ENCODE data around the gene TTC39A.
A peak's percentile ranks its signal among the peaks of the same experiment; 100 is the strongest.

TTC39A gene

DNA sequence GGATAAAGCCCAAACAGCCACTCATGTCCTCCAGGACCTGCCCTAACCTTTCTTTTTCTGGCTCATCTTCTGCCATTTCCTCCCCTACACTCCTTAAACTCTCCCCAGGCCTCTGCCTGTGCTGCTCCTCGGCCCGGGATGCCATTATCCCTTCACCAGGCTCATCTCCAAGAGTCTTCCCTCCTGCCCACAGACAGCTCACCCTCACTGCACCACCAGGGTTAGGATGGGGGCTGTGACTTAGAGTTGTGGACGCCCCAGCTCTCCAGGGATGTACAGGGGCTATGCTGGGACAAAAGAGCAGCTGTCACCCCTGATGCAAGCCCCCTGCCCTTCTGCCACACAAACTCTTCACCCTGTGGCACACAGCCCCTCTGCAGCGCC lies 32.0 kb downstream of the TTC39A start:
- no peak for DNase-seq

DNA sequence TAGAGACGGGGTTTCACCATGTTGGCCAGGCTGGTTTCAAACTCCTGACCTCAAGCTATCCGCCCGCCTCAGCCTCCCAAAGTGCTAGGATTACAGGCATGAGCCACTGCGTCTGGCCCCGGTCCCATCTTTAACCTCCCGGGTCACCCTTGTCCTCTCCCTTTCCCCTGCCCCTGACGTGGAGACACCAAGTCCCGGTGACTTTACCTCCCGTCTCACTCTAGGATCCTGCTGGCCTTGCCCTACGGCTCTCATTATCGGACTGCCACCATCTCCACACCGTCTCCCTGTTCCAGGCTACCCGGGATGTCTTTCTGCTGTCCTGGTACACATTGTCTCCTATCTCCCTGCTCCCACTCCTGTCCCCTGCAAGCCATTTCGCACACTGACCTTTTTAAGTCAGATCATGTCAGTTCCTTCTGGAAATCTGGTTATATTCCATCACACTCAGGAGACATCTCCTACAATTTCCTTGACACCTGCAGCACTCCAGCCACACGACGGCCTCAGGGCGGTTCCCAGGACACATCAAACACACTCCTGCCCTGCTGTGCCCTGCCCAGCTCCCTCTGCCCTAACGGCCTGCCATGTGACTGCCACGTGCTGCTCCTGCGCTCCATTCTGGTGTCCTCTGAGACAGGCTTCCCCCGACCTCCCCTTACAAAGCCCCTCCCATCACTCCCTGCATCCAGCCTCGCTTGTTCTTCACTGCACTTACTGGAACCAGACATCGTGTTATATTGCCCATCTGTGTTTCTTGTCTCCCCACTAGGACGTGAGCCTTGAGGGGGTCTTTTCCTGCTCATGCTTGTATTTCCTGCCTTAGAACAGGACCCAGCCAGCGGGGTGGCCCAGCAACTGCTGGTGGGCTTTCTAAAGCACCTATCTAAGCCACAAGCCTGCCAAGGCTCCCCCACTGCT lies 32.7 kb downstream of the TTC39A start:
- no peak for DNase-seq

DNA sequence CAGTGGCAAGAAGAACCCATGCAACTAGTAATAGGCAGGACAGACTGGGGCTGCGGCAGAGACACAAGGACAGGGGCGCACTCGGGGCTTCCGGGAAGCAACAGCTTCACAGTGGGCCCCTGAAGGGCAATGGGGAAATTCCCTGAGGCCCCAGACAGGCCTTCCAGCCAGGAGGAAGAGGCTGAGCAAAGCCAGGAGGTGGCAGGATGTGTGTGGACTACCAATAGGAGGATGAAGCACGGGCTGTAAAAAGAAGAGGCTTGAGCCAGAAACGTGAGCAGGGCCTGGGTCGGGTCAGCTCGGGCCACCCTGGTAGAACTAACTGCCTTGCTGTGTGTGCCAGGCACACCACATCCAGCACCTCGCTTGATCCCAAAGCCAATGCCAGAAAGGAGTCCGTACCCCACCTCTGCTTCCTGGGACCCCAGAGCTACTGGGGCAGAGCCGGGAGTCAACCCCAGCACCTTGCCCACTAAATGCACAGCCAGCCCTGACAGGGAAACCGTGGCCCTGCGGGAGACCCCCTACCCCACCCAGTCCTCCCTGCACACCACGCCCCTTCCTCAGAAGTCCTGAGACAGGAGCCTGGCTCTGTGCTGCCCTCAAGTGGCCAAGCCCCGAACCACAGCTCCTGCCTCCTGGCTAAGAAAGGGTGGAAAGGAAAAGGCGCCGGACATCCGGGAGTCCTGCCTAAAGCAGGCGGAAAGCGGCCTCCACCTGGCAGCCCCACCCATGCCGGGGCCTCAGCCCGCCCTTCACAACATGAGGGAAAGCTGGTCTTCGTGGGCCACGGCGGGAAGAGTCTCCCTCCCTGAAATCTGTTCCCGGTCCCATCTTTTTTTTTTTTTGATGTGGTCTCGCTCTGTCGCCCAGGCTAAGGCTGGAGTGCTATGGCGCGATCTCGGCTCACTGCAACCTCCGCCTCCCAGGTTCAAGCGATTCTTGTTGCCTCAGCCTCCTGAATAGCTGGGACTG lies 33.7 kb downstream of the TTC39A start:
- DNase-seq, result peak in 56 of 58 donors; percentile 11 to 88 (median 68)

DNA sequence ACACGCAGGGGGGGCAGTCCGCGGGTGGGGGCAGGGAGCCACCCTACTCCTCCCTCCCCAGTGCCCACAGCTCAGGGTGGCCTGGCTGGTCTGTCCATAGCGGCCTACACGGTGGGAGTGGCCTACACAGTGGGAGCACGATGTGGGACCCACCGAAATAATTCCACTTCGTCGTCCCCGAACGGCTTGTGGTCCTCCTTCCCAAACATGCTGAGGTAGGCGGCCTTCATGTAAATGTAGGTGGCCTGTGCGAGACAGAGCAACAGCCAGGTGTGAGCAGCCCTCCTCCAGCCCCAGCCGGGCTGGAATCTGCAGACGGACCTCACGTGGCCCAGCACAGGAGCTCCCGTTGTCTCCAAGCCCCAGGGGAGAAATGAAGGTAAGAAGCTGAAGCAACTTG lies 34.4 kb downstream of the TTC39A start:
- no peak for DNase-seq

DNA sequence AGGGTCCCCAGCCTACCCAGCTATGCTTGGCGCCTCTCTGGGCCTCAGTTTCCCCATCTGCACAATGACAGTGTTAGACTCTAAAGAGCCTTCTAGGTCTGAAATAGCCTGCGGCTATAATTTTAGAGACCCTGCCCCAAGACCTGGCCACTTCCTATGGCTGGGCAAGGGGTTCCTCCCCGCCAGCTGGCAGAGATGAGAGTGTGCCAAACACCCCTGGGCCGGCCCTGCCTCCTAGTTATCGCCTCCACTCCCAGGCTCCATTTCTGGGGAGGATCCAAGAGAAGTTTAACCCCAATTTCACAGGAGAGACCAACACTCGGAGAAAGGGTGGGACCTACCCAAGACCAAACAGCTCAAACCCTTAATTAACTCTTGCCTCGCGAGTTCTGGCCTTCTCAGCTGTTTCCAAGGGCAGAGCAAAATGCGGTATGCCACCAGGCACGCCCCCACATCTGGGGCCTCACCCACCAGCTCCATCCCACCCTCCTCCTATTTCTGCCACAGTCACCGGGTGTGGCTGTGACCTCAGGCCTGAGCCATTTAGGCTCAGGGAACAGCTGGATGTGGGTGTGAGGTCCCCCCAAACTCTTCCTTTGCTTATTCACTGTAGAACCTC lies 35.7 kb downstream of the TTC39A start:
- no peak for DNase-seq

DNA sequence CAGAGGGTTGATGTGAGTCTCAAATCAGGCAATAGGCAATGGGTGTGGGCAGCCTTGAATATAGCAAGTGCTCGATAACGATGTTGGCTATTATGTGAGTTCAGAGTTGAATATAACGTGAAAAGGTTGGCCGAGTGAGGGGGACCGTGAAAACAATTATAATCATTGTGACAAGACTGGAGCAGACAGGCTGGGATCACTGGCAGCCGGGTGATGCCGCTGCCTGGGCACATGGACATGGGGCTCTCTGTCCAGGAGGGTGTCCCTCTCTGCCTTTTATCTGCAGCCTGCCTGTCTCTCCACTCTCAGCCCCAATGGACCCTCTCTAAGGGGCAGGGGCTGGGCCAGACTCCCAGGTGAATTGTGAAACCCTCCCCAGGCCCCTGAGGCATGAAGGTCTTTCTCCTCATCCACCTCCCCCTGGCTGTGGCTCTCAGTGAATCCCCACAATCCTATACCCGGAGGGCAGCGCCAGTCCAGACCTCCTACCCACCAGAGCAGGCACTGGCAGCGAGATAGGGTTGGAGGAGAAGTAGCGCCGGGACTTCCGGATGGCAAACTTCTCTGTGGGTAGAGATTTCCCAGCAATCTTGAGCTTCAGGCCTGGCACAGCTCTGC lies 36.4 kb downstream of the TTC39A start:
- no peak for DNase-seq

DNA sequence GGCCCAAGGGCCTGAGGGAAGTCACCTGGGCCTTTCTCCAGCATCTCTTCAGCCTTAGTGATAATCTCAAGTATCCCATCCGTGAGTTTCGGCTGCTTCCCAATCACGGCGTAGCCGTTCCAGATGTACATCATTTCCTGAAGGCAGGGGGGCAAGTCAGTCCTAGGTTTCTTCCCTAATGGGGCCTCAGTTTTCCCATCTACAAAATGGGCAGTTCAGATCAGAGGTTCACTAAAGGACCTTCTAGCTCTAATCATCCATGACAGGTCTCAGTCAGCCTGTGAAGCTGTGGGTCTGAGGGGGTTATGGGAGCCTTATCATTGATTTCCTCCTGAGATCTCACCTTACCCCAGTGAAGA lies 39.9 kb downstream of the TTC39A start:
- DNase-seq, result no peak

DNA sequence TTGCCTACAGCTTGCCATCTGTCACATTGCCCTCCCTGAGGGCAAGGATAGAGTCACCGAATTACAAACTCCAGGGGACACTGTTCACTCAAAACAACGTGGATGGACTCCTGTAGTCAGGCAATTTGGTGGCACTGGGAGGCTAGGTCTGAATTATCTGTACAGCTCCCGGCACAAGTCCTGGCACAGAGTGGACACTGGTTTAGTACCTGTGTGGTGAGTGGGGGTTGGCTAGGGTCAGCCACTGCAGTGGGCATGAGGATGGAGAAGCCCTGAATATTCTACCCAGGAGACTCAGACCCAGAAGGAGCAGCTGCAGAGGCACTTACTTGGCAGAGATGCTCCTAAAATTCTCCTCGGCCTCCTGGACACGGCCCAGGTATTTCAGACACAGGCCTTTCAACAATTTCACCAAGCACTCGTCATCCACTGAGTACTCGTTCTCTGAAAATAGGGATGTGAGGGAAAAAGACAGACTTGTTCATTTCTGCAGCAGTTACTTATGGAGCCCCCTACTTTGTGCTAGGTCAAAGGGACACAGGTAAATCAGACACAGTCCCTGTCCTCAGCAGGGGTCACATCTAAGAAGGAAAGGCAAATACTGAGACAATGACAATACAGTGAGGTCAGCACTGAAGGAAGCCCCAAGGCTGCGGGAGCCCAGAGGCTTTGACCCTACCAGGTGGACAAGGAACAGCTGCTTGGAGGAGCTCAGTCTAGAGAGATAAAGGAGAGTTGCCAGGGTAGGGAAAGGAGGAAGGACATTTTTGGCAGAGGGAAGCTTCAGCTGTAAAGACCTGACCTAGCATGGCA lies 40.5 kb downstream of the TTC39A start:
- DNase-seq, result no peak

DNA sequence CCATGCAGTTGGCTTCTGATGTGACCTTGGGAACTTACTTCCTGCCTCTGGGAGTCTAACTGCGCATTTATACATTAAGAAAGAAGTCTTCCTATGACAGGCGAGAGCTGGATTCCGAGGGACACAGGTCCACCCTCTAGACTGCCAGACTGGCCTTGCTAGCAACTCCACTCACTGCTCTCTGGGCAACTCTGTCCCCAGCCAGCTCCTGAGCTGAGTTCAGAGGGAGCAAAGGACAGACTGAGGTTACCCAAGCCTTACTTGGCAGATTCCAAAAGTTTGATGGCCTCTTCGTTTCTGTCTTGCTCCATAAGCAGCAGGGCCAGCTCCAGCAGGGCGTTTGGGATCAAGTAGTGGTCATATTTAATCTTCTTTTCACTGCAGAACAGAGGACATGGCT lies 41.8 kb downstream of the TTC39A start:
- DNase-seq, result no peak

DNA sequence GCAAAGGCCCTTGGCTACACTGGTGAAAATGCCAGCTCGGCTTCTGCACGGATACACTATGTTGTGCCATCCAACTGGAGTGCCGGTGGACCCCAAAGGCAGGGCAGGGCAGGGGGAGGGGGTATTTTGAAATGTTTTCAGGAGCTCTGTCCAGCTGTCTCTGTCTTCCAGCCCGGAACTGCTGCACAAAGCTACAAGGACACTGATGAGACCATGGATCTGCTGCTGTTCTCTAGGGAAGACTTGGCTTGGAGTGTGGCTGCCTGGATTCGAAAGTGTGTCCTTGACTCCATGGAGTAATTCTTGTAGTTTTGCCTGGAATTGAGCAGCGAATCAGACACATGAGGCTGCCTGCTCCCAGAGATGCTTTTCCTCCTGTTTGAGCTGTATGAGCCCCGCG lies 42.4 kb downstream of the TTC39A start:
- no peak for DNase-seq

DNA sequence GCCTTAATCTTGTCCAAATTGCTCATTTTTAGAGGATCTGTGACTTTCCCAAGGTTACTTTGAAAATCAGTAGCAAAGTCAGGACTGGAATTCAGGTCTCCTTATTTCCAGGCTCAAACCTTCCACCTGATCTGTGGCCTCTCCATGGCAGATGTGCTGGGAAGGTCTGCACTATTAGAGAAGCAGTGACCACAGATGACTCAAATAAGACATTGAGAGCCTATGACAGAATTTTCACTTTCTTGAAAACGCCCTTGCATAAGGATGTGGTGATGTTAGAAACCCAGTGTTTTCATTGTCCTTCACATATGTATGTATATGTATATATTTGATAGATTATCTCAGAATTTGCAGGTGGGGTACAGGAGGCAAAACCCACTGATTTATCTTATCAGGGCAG lies 45.3 kb downstream of the TTC39A start:
- DNase-seq, result no peak

DNA sequence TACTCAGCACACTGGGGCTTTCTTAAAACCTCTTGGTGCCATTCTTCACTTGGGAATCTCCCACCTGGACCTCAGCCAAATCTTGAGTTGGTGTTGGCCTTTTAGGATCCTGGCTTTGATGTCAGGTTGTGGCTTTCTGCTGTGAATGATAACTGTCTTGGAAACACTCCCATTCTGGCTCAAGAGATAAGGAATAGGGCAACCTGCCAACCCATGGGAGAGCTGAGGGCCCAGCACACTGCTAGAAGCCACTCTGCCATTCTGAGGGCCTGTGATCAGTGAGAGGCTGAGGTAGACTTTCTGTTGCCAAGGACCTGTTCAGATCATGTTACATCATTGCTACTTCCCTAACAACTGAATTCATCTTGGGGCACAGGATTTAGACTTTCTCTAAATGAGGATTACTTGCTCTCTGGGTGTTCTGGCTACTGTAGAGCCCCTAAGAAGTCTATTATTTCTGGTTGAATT lies 45.8 kb downstream of the TTC39A start:
- DNase-seq, result peak in 1 of 58 donors; percentile 15

DNA sequence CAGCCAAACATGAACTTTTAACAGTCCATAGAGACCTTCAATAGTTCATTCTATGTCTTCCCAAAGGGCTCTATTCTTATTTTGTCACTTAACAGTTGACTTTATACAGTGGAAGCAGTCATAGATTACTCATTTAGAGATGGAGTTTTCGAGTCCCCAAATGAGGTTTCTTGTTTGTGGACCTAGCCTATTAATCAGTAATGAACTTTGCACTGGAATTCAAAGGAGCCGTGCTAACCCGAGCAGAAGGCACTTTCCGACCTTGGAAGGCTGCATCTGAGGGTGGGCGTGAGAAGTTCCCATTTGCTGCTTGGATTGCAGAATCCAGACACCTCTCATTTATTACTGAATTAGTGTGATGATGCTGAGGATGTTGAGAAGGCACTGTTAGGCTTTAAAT lies 46.4 kb downstream of the TTC39A start:
- DNase-seq, result no peak

DNA sequence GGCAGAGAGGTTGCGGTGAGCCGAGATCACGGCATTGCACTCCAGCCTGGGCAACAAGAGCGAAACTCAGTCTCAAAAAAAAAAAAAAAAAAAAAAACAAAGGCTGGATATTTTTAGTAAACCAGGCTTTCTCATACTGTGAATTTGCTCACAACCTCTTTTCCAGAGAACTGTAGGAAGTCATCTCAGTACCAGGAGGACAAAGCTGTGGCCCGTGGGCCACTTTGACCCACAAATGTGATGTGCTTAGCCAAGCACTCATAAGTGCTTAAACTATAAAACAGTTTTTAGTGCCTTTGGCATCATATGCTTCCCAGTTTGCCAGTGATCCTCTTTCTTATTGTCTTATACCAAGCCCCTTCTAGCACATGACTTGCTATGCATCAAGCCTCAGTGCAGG lies 47.8 kb downstream of the TTC39A start:
- no peak for DNase-seq

DNA sequence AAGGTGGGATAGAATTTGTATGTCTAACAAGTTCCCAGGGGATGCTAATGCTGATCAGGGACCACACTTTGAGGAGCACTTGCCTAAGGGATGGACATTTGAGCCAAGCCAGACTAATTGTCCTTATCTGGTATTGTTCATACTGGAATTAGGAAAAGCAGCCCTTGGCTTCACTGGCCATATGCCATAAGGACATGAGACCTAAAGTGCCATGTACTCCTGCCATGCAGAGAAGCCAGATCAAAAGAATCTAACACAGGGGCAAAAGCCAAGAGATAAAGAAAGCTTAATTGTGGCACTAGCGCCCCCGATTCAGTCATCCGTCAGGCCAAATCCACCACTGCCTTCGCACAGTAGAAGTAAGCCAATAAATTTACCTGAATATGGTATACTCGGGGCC lies 48.6 kb downstream of the TTC39A start:
- no peak for DNase-seq

DNA sequence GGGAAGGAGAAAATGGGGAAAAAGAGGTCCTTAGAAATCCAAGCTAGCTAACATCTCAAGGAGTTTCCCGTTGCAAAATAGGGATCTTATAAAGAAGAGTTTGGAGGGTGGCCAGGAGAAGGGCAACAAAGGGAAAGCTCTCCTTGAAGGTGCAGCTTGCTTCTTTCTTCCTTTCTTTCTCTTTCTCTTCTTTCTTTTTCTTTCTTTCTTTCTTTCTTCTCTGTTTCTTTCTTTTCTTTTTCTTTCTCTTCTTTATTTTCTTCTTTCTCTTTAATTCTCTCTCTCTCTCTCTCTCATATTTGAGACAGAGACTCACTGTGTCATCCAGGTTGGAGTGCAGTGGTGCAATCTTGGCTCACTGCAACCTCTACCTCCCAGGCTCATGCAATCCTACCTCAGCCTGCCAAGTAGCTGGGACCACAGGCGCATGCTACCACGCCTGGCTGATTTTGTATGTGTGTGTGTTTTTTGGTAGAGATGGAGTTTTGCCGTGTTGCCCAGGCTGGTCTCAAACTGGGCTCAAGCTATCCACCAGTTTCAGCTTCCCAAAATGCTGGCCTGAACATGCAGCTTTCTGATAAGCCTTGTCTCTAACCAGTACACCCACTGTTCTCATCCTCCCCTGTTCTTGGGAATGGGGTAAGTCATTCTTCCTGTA lies 49.9 kb downstream of the TTC39A start:
- DNase-seq, result no peak

DNA sequence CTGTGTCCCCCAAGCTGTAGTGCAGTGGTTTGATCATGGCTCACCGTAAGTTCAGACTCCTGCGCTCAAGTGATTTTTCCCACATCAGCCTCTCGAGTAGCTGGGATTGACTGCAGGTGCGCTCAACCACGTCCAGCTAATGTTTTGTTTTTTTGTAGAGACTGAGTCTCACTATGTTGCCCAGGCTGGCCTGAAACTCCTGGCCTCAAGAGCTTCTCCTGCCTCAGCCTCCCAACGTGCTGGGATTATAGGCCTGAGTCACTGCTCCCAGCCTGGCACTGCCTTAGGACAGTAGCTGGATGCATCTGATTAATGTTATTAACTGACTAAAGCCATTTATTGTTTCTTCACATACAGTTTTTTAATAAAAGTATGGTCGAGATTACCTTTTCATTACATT lies 54.1 kb downstream of the TTC39A start:
- DNase-seq, result no peak

DNA sequence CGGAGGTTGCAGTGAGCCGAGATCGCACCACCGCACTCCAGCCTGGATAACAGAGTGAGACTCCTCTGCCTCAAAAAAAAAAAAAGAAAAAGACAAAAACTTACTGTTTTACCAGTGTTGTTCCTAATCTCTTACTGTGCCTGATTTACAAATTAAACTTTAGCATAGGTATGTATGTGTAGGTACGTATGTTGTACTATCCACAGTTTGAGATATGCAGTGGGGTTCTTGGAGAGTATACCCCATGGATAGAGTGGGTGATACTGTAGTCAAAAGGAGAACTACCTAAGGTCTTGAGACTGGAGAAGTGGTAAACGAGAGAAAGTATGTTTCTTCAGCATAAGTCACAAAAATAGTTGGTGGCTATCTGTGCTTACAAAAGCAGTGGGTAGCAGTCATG lies 55.7 kb downstream of the TTC39A start:
- DNase-seq, result no peak

DNA sequence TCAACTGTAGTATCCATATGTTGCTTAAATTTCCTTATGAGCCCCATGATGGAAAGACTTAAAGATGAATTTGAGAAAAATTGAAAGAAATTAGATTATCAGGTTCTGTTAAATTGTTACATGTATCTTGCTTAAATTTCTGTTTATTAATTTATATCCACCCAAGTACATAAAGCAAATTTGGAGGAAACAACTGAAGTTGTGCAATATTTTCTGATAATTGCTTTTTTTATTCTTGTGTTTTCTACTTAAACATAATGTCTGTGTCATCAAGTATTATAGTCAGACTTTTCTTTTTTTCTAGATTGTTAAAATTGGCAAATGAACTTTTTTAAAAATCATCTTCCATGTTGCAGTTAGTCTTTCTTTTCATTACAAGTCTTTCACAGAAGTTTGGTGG lies 57.4 kb downstream of the TTC39A start:
- DNase-seq, result no peak

DNA sequence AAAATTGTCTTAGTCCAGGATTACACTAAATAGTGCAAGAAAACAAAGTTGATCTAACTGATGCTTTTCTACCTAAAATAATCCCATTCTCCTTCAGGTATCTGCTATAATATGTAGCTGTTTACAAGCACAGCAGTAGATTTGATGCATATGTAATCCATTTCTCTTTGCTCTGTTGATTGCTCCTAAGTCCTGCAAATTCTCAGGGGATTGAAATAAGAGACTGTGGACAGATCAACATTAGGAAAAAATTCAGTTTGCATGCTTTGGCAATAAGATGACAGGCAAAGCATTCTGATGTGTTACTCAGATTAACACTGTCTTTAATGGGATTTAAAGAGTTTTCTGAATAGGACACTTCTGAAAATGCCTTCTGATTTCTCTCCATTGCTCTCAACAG lies 59.6 kb downstream of the TTC39A start:
- DNase-seq, result no peak
